NCI-H2107 treated with DMSO at 0.1 percent for 48 hours (cell line): ENCODE results near the gene CRYZL1.

Experiments
- DNase-seq: peaks from one replicate; lab custom pipeline; 2025; ENCODE audit not compliant: unreplicated experiment; lab: John Stamatoyannopoulos, UW

CRYZL1 gene

DNA sequence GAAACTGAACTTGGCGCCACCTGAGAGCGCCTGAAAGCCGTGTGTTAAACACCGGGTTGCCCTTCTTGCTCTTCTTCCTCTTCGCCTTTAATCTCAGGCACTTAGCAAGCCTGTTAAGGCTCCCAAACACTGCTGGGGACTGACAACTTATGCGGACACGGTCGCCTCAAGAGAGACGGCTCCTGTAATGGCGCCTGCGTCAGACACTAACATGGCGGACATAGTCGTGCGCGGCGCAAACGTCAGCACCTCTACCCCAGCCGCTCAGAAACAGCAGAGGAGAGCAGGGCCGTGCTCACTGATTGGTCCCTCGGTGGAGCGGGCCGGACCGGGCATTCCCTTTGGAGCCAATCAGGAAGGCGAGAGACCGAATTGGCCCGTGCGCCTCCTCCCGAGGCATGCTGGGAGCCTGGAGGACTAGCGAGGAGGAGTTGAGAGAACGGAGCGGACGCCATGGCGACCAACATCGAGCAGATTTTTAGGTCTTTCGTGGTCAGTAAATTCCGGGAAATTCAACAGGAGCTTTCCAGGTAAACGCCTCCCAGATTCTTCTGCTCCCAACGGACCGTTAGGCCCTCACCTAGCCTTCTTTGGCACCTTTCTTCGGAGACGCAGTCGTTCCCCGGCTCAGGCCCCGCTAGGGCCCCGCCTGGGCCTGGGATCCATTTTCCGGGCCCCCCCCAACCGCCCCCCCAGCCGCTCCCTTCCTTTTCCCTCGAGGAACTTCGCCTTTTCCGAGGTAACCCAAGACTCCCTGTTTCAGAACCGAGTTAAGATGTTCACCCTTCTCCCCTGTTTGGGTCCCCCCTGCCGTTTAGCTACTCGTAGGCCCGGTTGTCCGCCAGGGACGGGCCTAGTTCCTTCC is 98.7 kb downstream of the CRYZL1 start, which contains the start of gene SON:
SON (plus strand) TSS at position 399 of the 865 bp plus-strand sequence; CDS start at position 454, 55 bp downstream.
- DNase-seq, result peak; percentile 99

GRCh38 chr21:33541756-33542639 is 99.5 kb downstream of the CRYZL1 start, which contains the start of gene GART:
TSS of gene GART (minus strand) at chr21:33542117. CDS start at chr21:33539315, 2,802 bp downstream.
- DNase-seq, result peak; percentile 84

DNA sequence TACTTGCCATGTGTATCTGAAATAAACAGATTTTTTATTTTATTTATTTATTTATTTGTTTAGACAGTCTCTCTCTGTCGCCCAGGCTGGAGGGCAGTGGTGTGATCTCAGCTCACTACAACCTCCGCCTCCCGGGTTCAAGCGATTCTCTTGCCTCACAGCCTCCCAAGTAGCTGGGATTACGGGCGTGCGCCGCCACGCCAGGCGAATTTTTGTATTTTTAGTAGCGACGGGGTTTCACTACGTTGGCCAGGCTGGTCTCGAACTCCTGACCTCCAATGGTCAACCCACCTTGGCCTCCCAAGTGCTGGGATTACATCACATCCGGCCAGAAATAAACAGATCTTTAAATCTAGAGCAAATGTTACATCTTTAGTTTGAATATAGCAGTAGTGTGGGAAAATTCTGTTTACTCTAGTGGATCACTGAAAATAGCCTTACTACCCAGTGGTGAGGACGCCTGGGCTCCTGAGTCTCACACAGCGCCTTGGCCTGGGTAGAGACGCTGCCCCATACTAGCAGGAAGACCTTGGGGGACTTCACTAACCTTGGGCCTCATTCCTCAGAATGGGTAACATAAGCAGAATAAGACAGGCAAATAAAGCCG is 100.3 kb downstream of the CRYZL1 start:
- no peak for DNase-seq

- DNase-seq, result no peak
These were observed 100.8 kb downstream of the CRYZL1 start for GRCh38 chr21:33540711-33541104.

DNA sequence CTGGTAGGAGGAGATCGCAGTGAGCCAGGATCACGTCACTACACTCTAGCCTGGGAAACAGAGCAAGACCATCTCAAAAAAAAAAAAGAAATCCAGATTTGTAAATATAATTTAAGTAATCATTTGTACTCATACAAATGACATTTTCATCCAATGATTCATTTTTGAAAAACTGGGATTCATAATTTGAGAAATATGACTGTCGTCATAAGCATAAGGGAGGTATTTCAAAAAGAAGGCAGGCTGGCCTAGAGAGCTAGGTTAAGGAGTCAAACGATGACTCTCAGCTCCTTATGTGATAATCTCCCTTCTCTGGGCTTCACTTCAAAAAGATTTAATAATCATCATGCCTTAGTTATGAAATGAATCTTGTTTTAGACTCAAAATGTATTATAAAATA is 101.9 kb downstream of the CRYZL1 start:
- no peak for DNase-seq
